Measurements from ENCODE around the gene CAPN8.

GRCh38 chr1:223703668-223704013, 38.1 kb upstream of the CAPN8 start:
- TF ChIP-seq CTCF (IDR thresholded peaks at IDR 0.05 in 8 of 11, conservative IDR thresholded peaks at IDR 0.05 in 3 of 11) (no peak), POLR2A (IDR thresholded peaks at IDR 0.05) (no peak), POLR2AphosphoS5 (IDR thresholded peaks at IDR 0.05) (no peak)

Data from spleen (tissue), 7 donors.